WI38 (cell line): Measurements from ENCODE around the gene CLNS1A.

ENCODE experiments used
- H3K4me3 ChIP-seq: 2 replicates; pipeline ENCODE4 v1.5.1; 2011; ENCODE audit warnings: low read depth, mild to moderate bottlenecking, control low read depth, low read length
- CTCF ChIP-seq: IDR thresholded peaks from 2 replicates; pipeline ENCODE4 v1.5.1; 2012; ENCODE audit warnings: low read depth, mild to moderate bottlenecking, control low read depth, low read length

The CLNS1A gene

GRCh38 chr11:77617892-77618291, 19.7 kb downstream of the CLNS1A start:
- no peak overlapping the region for H3K4me3 ChIP-seq
- no peak for TF ChIP-seq CTCF

- TF ChIP-seq CTCF, result no peak
Measured at GRCh38 chr11:77611921-77612320, 25.7 kb downstream of the CLNS1A start.

GRCh38 chr11:77609234-77609633, 28.4 kb downstream of the CLNS1A start:
- TF ChIP-seq CTCF, result no peak
- H3K4me3 ChIP-seq, result no peak overlapping the region

More at GRCh38 chr11:77611921-77612320, 25.7 kb downstream of the CLNS1A start:
- no peak overlapping the region for H3K4me3 ChIP-seq

GRCh38 chr11:77604281-77604680, 33.3 kb downstream of the CLNS1A start:
- no peak overlapping the region for H3K4me3 ChIP-seq
- TF ChIP-seq CTCF, result no peak

GRCh38 chr11:77602381-77603088, 35.1 kb downstream of the CLNS1A start:
- no peak for TF ChIP-seq CTCF
- no peak overlapping the region for H3K4me3 ChIP-seq

- no peak overlapping the region for H3K4me3 ChIP-seq
- TF ChIP-seq CTCF, result no peak
Measured at GRCh38 chr11:77598195-77598594, 39.4 kb downstream of the CLNS1A start.

GRCh38 chr11:77596626-77597025, 41.0 kb downstream of the CLNS1A start:
- TF ChIP-seq CTCF, result no peak
- H3K4me3 ChIP-seq, result no peak overlapping the region
